Sciatic nerve (tissue), 2 donors: ENCODE results near the gene MMP26. TPM values are rescaled to one million over a fixed set of nuclear protein-coding genes. Genes with fewer than 3 reads are reported as not detected.
"Not testable (repeated sequence)": the region's sequence is repeated elsewhere in the genome, so short reads cannot be mapped to it uniquely, and the experiment has no call there.

ENCODE experiments used
- ATAC-seq: fragments of 200-7000 bp; cut with Tn5 transposase; one replicate; pipeline ENCODE4 v1.9.1; 2020; ENCODE audit warnings: mild to moderate bottlenecking, moderate library complexity
- DNase-seq: peaks from one replicate; pipeline ENCODE4 v3.0.0-alpha.2; 2020; ENCODE audit warnings: low spot score
- intact Hi-C: fragments of 100-400 bp; cut with DNase I; formaldehyde crosslinking; loops from one replicate; pipeline ENCODE4 v1.14.2; 2022
- total RNA-seq: library from RNA; stranded (reverse); fragmentation: NEBNext Ultra II Directional; extraction: Animal tissue kit (Norgen Biotek cat#: 25700); gene quantifications from one replicate; pipeline ENCODE4 v1.2.1, GENCODE V29; 2021
- donor health status: DM: no; HTN: no; CAD: no.
- donor health status: DM: no; HTN: no; CAD: no.

Gene MMP26
- total RNA-seq, 1 donor from 2014 or later = not detected

DNA sequence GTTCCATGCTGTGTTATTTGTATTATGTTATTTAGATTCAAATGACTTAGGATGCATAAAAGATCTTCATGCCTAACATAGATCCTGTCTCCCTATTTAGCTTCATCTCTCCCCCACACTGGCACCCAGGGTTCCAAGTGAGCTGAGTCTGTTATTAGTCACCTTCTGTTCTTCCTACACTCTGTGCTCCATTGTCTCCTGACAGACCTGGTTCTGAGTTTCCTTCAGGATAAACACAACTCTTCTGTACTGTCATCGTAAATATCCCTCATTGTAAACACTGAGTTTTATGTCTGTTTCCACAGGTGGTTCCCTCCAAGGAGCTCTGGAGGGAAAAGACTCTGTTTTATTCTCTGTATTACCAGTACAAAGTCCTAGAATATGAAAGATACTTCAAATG is 8.7 kb downstream of the MMP26 start:
- intact Hi-C loops = no loop called here
- ATAC-seq (no peak), DNase-seq (no peak)

DNA sequence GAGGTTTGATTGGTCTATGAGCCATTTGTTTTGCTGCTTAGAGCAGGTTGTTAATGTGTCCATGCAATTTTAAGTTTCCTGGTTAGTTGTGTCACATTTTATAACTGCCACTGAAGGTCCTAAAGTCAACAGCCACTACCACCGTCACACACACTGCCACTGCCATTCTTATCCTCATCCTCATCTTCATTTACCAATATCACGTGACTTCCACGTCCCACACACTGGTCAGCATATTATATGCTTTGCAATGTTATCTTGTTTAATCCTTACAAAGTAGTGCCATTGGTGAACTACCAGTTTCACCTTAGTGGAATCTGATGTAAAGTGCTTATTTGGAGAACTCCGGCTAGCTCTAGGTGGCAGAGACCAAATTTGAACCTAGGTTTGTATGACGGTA is 9.7 kb downstream of the MMP26 start:
- no peak for DNase-seq
- no peak for ATAC-seq
- intact Hi-C loops = no loop called here

DNA sequence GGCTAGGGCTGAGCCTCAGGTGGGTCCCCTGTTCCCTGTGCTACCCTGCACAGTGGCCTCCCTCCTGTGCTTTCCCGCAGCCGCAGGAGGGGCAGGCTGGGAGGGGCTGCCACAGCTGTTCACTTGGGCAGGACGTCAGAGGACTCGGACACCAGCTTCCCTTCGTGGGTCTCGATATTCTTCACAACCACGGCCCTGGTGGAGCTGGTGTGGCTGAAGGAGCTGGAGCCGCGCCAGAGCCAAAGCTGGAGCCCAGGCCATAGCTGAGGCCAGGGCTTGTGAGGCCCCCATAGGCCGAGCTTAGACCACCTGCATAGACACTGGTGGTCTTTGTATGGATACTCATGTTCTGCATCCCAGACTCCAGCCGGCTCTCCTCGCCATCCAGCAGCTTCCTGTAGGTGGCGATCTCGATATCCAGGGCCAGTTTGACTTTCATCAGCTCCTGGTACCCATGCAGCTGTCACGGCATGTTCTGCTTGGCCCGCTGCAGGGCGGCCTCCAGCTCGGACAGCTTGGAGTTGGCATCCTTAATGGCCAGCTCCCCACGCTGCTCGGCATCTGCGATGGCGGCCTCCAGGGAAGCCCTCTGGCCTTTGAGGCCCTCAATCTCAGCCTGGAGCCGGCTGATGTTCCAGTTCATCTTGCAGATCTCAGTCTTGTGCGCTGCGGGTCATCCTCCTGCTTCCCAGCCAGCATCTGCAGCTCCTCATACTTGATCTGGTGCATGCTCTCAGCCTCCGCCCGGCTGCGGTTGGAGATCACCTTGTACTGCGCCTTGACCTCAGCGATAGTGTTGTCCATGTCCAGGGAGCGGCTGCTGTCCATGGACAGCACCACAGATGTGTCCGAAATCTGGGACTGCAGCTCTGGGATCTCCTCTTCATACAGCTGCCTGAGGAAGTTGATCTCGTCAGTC is 18.3 kb downstream of the MMP26 start:
- DNase-seq, ATAC-seq, intact Hi-C loops: not testable (repeated sequence)

DNA sequence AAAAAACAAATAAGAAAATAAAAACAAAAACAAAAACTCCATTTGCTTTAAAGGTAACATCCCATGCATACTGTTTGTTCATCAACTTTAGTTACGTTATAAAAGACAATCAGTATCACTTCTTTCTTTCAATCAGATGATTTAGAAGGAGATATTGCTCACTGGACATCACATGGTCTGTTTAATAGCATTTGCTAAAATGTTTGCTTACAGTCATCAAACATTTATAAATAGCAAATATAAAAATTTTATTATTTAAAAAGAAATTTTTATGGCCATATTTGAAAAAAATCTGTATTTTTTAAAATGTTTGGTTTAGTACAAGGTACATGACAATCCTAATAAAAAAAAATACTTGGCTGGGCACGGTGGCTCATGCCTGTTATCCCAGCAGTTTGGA is 22.6 kb downstream of the MMP26 start:
- DNase-seq (no peak), ATAC-seq (no peak)
- intact Hi-C loops = no loop called here

DNA sequence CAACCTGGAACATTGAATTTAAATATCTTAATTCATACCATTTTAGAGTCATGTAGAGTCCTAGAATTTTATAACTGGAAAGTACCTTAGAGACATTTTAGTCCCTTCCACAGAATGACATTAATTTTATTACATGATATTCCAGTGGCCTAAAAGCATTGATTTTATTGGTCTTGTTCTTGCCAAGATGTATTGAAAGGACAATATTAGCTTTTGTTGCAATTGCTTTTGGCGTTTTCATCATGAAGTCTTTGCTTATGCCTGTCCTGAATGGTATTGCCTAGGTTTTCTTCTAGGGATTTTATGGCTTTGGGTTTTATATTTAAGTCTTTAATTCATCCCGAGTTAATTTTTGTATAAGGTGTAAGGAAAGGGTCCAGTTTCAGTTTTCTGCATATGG is 36.2 kb downstream of the MMP26 start:
- DNase-seq (no peak), ATAC-seq (no peak)
- intact Hi-C loops = no loop called here

DNA sequence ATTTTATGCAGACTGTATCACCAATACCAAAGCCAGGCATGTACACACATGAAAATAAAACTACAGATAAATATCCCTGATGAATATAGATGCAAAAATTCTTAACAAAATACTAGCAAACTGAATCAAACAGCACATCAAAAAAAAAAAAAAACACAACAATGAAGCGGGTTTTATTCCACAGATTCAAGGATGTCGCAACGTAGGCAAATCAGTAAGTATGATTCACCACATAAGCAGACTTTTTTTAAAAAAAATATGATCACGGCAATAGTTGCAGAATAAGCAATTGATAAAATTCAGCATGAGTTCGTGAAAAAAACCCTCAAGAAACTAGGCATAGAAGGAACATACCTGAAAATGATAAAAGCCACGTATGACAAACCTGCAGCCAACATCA is 43.9 kb downstream of the MMP26 start:
- DNase-seq = no peak
- intact Hi-C loops = no loop called here
- ATAC-seq = no peak

DNA sequence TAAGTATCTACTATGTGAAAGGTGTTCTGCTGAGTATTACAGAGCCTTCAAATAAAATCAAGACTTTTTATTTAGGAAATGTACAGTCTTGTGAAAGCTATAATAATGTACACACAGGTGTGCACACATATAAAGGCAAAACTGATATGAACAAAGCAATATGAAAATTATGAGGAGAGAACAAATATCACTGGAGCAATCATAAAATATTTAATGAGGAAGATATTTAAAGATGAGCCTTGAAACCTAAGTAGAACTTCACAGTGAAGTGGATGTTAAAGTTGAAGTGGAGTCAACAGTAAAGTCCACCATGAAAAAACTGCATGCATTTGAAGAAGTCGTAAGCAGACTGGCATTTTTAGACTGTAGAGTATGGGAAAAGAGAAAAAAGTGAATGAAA is 46.6 kb downstream of the MMP26 start:
- intact Hi-C loops = no loop called here
- DNase-seq (no peak), ATAC-seq (no peak)

Other genes starting within 250 kb of the MMP26 start
- 0.04 TPM for gene OR52K1, start 222.1 kb upstream of the MMP26 start, total RNA-seq
- not detected for gene OR52M1, start 159.6 kb upstream of the MMP26 start, total RNA-seq
- not detected for gene OR52I2, start 123.0 kb upstream of the MMP26 start, total RNA-seq
- gene OR52I1, start 110.7 kb upstream of the MMP26 start, total RNA-seq = 0.13 TPM
- gene TRIM68, start 96.6 kb upstream of the MMP26 start, total RNA-seq = 14.2 TPM
- not detected for gene OR51D1, start 67.3 kb upstream of the MMP26 start, total RNA-seq
- gene OR51E1, start 60.8 kb upstream of the MMP26 start, total RNA-seq = 1.4 TPM
- 0.45 TPM for gene OR51E2, start 6.9 kb upstream of the MMP26 start, total RNA-seq
- not detected for gene OR51F1, start 65.2 kb downstream of the MMP26 start, total RNA-seq
- gene OR52R1, start 99.6 kb downstream of the MMP26 start, total RNA-seq = not detected
- gene OR51F2, start 116.5 kb downstream of the MMP26 start, total RNA-seq = not detected
- gene OR51S1, start 144.4 kb downstream of the MMP26 start, total RNA-seq = not detected
- gene OR51T1, start 177.1 kb downstream of the MMP26 start, total RNA-seq = not detected
- gene OR51A7, start 199.0 kb downstream of the MMP26 start, total RNA-seq = not detected
- not detected for gene OR51G2, start 214.6 kb downstream of the MMP26 start, total RNA-seq
- gene OR51G1, start 219.6 kb downstream of the MMP26 start, total RNA-seq = not detected
- not detected for gene OR51A4, start 242.8 kb downstream of the MMP26 start, total RNA-seq